GM23248 (cell line): ENCODE results near the gene KAT2B. TPM values are rescaled to one million over a fixed set of nuclear protein-coding genes. Genes with fewer than 3 reads are reported as not detected.
A peak's percentile ranks its signal among the peaks of the same experiment; 100 is the strongest.

ENCODE experiments used
- DNase-seq: peaks from one replicate; pipeline ENCODE4 v3.0.0-alpha.2; 2015
- H2AFZ ChIP-seq: fragments of 200-600 bp; sonication (generic); 2 replicates; pipeline ENCODE4 v1.6.1; 2016; ENCODE audit warnings: antibody characterized with exemption
- H3F3A ChIP-seq: fragments of 200-600 bp; sonication (generic); 2 replicates; pipeline ENCODE4 v1.6.1; 2016; ENCODE audit warnings: mild to moderate bottlenecking, antibody characterized with exemption, mixed run types; ENCODE audit not compliant: insufficient read depth
- H3K27ac ChIP-seq: fragments of 200-600 bp; sonication (generic); 2 replicates; pipeline ENCODE4 v1.5.1; 2016; ENCODE audit warnings: mild to moderate bottlenecking
- H3K27me3 ChIP-seq: fragments of 200-600 bp; sonication (generic); replicated peaks from 2 replicates; pipeline ENCODE4 v1.6.1; 2016; ENCODE audit warnings: mild to moderate bottlenecking; ENCODE audit not compliant: insufficient read depth
- H3K36me3 ChIP-seq: fragments of 200-600 bp; sonication (generic); 2 replicates; pipeline ENCODE4 v1.6.1; 2016; ENCODE audit warnings: low read depth, mild to moderate bottlenecking
- H3K4me1 ChIP-seq: fragments of 200-600 bp; sonication (generic); 2 replicates; pipeline ENCODE4 v1.6.1; 2016; ENCODE audit warnings: mild to moderate bottlenecking; ENCODE audit not compliant: insufficient read depth
- H3K4me2 ChIP-seq: fragments of 200-600 bp; sonication (generic); one replicate; pipeline ENCODE4 v1.6.1; 2016; ENCODE audit warnings: mild to moderate bottlenecking; ENCODE audit not compliant: unreplicated experiment
- H3K4me3 ChIP-seq: fragments of 200-600 bp; sonication (generic); 2 replicates; pipeline ENCODE4 v1.5.1; 2016; ENCODE audit warnings: mild to moderate bottlenecking
- H3K79me2 ChIP-seq: fragments of 200-600 bp; sonication (generic); 2 replicates; pipeline ENCODE4 v1.6.1; 2016; ENCODE audit warnings: mild to moderate bottlenecking; ENCODE audit not compliant: insufficient read depth
- H3K9ac ChIP-seq: fragments of 200-600 bp; sonication (generic); 2 replicates; pipeline ENCODE4 v1.6.1; 2016; ENCODE audit warnings: mild to moderate bottlenecking
- H3K9me2 ChIP-seq: fragments of 200-600 bp; sonication (generic); 2 replicates; pipeline ENCODE4 v1.6.1; 2016; ENCODE audit warnings: mixed run types, mild to moderate bottlenecking, moderate library complexity; ENCODE audit not compliant: insufficient read depth
- H3K9me3 ChIP-seq: fragments of 200-600 bp; sonication (generic); one replicate; pipeline ENCODE4 v1.6.1; 2017; ENCODE audit warnings: low read depth
- H4K20me1 ChIP-seq: fragments of 200-600 bp; sonication (generic); 2 replicates; pipeline ENCODE4 v1.6.0; 2016; ENCODE audit not compliant: insufficient read depth
- EZH2 ChIP-seq: fragments of 200-600 bp; sonication (generic); IDR thresholded peaks from 2 replicates; pipeline ENCODE4 v1.6.1; 2018; ENCODE audit warnings: antibody characterized with exemption, mild to moderate bottlenecking; ENCODE audit not compliant: insufficient read depth, poor library complexity, severe bottlenecking
- EZH2phosphoT487 ChIP-seq: fragments of 200-600 bp; sonication (generic); IDR thresholded peaks from 2 replicates; pipeline ENCODE4 v1.6.1; 2018; ENCODE audit warnings: antibody characterized with exemption, moderate library complexity, mild to moderate bottlenecking, low read depth; ENCODE audit not compliant: insufficient read depth
- WGBS, 2 experiments: methylation state at CpG; one replicate each; pipeline ENCODE4 v1.1.6; 2015 to 2017; ENCODE audit warnings: low lambda C conversion rate in 2 of 2, low coverage in 1 of 2; ENCODE audit errors: missing lambda C conversion rate in 2 of 2; 5-methylcytosine and 5-hydroxymethylcytosine counted together
- in situ Hi-C: fragments of 300-500 bp; cut with MboI; formaldehyde crosslinking; loops from 2 replicates; pipeline ENCODE4 v1.15.0; 2020
- polyA plus RNA-seq: library from polyadenylated mRNA; unstranded; fragments of >200 nt; fragmentation: Nextera tagmentation; extraction: Ambion mirVana; gene quantifications from 2 replicates; pipeline ENCODE4 v1.2.1, GENCODE V29; 2016
- total RNA-seq: library from RNA; depleted of rRNA; stranded (reverse); fragments of >200 nt; shearing (Covaris generic); gene quantifications from 2 replicates; pipeline ENCODE4 v1.2.3, GENCODE V29; 2014

Gene KAT2B
- total and polyA plus RNA-seq, 2 experiments from 2014 or later = 1.5 to 13.5 TPM

DNA sequence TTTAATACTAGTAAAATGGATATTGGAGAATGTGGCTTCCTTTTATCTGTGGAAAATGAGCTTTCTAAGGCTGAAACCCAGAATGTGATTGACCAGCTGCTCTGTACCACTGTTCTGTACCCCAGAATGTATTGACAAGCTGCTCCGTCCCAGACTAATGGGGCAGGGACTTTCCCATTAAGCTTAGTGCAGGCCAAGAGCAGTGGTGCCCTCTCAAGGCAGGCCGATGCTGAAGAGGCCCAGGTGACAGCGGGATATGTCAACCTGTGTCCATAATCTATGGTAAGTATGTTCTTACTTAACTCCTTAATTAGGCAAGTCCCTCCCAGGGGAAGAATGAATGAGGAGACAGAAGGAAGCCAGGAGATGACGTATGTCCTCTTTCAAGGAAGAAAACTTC lies 114.7 kb downstream of the KAT2B start:
- no peaks in the 10 kb centered on the region for H3K4me1 ChIP-seq
- no peak overlapping the region for H3K9ac ChIP-seq
- DNase-seq = no peak
- H3K36me3 ChIP-seq = no peaks in the 10 kb centered on the region
- no peak overlapping the region for H3K4me3 ChIP-seq
- WGBS, 2 experiments = 90 to 93% methylated on average over 4 of the region's 4 CpGs
- H3K9me2 ChIP-seq = no peaks in the 10 kb centered on the region
- H3K9me3 ChIP-seq = no peaks in the 10 kb centered on the region
- no peaks in the 10 kb centered on the region for H3F3A ChIP-seq
- no peaks in the 10 kb centered on the region for H3K79me2 ChIP-seq
- H4K20me1 ChIP-seq = no peaks in the 10 kb centered on the region
- H3K27me3 ChIP-seq = no peaks in the 10 kb centered on the region
- TF ChIP-seq EZH2phosphoT487 (no peak), EZH2 (no peak)
- no peak overlapping the region for H3K27ac ChIP-seq
- in situ Hi-C loops = no loop called here
- no peak overlapping the region for H2AFZ ChIP-seq
- H3K4me2 ChIP-seq = no peak overlapping the region

DNA sequence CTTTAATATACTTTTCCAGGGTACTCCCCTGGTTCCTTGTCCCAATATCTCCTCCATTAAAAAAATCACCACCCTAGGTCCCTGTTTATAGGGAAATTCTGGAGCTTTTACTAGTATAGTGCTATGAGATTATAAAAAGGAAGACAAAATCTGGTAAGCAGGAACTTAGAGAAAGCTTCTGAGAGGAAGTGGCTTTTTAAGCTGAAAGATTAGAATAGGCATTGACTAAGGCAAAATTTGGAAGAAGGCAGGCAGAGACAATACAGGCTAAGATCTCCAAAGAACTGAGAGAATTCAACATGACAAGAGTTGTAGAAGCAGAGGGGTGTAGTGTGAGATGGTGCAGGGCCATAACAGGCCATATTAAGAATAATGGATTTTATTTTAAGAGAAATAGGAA lies 120.0 kb downstream of the KAT2B start:
- TF ChIP-seq EZH2 = no peak
- no peak for TF ChIP-seq EZH2phosphoT487
- Histone ChIP-seq H3K9ac (no peak overlapping the region), H3K27me3 (no peaks in the 10 kb centered on the region), H3K4me3 (no peak overlapping the region), H3K9me3 (no peaks in the 10 kb centered on the region), H2AFZ (no peak overlapping the region), H3F3A (no peaks in the 10 kb centered on the region), H3K4me1 (no peaks in the 10 kb centered on the region), H3K9me2 (no peaks in the 10 kb centered on the region), H3K27ac (no peak overlapping the region), H3K4me2 (no peak overlapping the region), H3K36me3 (no peaks in the 10 kb centered on the region), H4K20me1 (no peaks in the 10 kb centered on the region), H3K79me2 (no peaks in the 10 kb centered on the region)
- no peak for DNase-seq
- in situ Hi-C loops = no loop called here

DNA sequence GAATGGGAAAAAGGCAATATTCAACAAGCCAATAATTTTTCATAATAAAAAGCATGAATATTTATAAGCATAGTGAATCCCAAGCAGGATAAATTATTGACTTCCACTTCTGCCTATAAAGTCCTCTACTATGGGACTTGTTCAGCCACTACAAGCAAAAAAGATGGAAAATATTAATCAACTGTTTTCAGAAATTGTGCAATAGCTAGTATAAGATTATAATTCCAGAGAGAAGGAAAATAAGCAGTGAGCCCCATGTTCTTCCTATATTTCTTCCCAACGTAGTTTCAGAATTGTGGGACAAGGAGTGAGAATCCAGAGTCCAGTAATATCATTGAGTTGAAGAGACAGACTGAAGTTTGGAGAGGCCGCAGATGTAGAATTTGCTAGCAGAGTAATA lies 121.5 kb downstream of the KAT2B start:
- Histone ChIP-seq H3K9me2 (no peaks in the 10 kb centered on the region), H3K27me3 (no peaks in the 10 kb centered on the region), H3K9me3 (no peaks in the 10 kb centered on the region), H3K36me3 (no peaks in the 10 kb centered on the region), H3K4me1 (no peaks in the 10 kb centered on the region), H3K4me3 (no peak overlapping the region), H3K79me2 (no peaks in the 10 kb centered on the region), H4K20me1 (no peaks in the 10 kb centered on the region), H3K4me2 (no peak overlapping the region), H3K9ac (no peak overlapping the region), H3K27ac (no peak overlapping the region), H3F3A (no peaks in the 10 kb centered on the region), H2AFZ (no peak overlapping the region)
- TF ChIP-seq EZH2 (no peak), EZH2phosphoT487 (no peak)
- WGBS, 2 experiments = 74 to 85% methylated on average over 2 of the region's 2 CpGs
- no peak for DNase-seq
- in situ Hi-C loops = no loop called here

DNA sequence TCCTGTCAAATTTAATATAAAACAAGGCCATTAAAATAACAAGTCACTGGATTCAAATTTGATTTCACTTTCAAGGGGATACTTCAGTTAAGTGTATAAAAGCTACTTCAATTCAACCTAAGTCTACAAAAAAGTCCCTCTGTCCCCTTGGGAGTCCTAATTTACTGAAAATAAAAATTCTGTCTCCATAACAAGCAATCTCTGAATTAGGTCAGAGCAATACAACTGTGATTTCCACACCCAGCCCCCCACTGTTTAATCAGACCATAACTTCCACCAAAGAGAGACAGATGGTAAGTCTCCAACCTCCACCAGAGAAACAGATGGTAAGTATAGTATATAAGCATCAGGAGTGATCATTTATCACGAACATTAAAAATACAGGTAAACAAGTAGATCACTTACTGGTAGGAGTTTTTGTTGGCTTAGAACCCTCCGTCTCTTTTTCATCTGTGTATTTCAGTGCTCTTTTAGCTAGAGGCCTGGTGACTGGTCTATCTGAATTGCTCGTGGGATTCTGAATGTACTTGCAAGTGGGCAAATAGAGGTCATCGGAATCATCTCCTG lies 133.7 kb downstream of the KAT2B start:
- Histone ChIP-seq H3K4me3 (no peak overlapping the region), H3K27me3 (no peaks in the 10 kb centered on the region), H3K9me3 (no peaks in the 10 kb centered on the region), H3K9me2 (no peaks in the 10 kb centered on the region), H3F3A (no peaks in the 10 kb centered on the region), H3K27ac (no peak overlapping the region), H3K9ac (no peak overlapping the region), H3K4me2 (no peak overlapping the region), H4K20me1 (no peaks in the 10 kb centered on the region), H2AFZ (peak overlapping the region; percentile 28; the same call in 1 of the 2 replicates), H3K36me3 (no peaks in the 10 kb centered on the region), H3K4me1 (no peaks in the 10 kb centered on the region), H3K79me2 (no peaks in the 10 kb centered on the region)
- DNase-seq = no peak
- WGBS, 2 experiments = 95 to 100% methylated on average over 4 of the region's 4 CpGs
- TF ChIP-seq EZH2phosphoT487 (no peak), EZH2 (no peak)
- in situ Hi-C loops = no loop called here

DNA sequence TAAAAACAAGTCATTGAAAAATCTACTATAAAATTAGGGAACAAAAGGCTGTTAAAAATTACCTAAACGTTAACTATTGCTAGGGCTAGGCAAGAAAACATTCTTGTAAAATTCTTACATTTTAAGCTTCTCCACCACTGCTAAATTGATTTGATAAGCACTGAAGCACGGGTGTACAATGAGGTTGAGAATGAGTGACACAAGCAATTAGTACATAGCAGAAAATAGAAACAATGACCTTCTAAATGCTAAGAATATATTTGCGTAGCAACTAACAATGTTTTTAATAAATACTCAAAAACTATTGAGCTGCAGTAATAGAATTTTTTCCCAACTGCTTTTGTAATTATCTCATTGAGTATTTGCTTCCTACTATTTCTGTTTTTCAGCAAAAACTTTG lies 141.0 kb downstream of the KAT2B start:
- 95 to 98% methylated on average over 3 of the region's 3 CpGs for WGBS, 2 experiments
- in situ Hi-C loops = no loop called here
- Histone ChIP-seq H3K9me2 (no peaks in the 10 kb centered on the region), H3F3A (peaks cover under 1% of the 10 kb centered on the region; the same call in 1 of the 2 replicates), H3K9ac (no peak overlapping the region), H3K79me2 (peaks cover 15% of the 10 kb centered on the region; the same call in 1 of the 2 replicates), H4K20me1 (no peaks in the 10 kb centered on the region), H3K27me3 (no peaks in the 10 kb centered on the region), H3K9me3 (no peaks in the 10 kb centered on the region), H3K27ac (no peak overlapping the region), H2AFZ (no peak overlapping the region), H3K4me2 (no peak overlapping the region), H3K4me3 (no peak overlapping the region), H3K36me3 (no peaks in the 10 kb centered on the region), H3K4me1 (no peaks in the 10 kb centered on the region)
- TF ChIP-seq EZH2 (no peak), EZH2phosphoT487 (no peak)
- no peak for DNase-seq
